HG03457 (cell line): ENCODE results near the gene TXNDC16.
"Not testable (repeated sequence)": the region's sequence is repeated elsewhere in the genome, so short reads cannot be mapped to it uniquely, and the experiment has no call there.

Source experiments
- ATAC-seq: cut with Tn5 transposase; IDR thresholded peaks from one replicate; pipeline ENCODE4 v1.9.1; 2021; ENCODE audit warnings: moderate number of reproducible peaks; ENCODE audit not compliant: unreplicated experiment

TXNDC16 gene

GRCh38 chr14:52552063-52552988, at the start of gene TXNDC16, which contains the start of gene GPR137C:
Gene TXNDC16 (minus strand): TSS chr14:52552505. CDS start chr14:52543557, 8,948 bp downstream.
Gene GPR137C (plus strand): TSS chr14:52552836. CDS start chr14:52553148, 312 bp downstream.
- ATAC-seq = peak; percentile 95

- no peak for ATAC-seq
Measured at GRCh38 chr14:52599974-52600373, 47.7 kb upstream of the TXNDC16 start.

- ATAC-seq = no peak
Measured at GRCh38 chr14:52598568-52598967, 46.3 kb upstream of the TXNDC16 start.

GRCh38 chr14:52596861-52597260, 44.6 kb upstream of the TXNDC16 start:
- ATAC-seq = no peak

GRCh38 chr14:52596320-52596719, 44.0 kb upstream of the TXNDC16 start:
- ATAC-seq = no peak

- no peak for ATAC-seq
Measured at GRCh38 chr14:52590318-52590717, 38.0 kb upstream of the TXNDC16 start.

GRCh38 chr14:52589646-52590045, 37.3 kb upstream of the TXNDC16 start:
- ATAC-seq = no peak

- ATAC-seq = no peak
Measured at GRCh38 chr14:52583544-52583943, 31.2 kb upstream of the TXNDC16 start.

- ATAC-seq = no peak
Measured at GRCh38 chr14:52575858-52576257, 23.6 kb upstream of the TXNDC16 start.

GRCh38 chr14:52568454-52568853, 16.1 kb upstream of the TXNDC16 start:
- not testable (repeated sequence) for ATAC-seq

GRCh38 chr14:52563120-52563519, 10.8 kb upstream of the TXNDC16 start:
- ATAC-seq = no peak

- ATAC-seq = no peak
Measured at GRCh38 chr14:52558688-52559087, 6.4 kb upstream of the TXNDC16 start.

- no peak for ATAC-seq
Measured at GRCh38 chr14:52553671-52554575, 1.6 kb upstream of the TXNDC16 start.

GRCh38 chr14:52553002-52553670, 831 bp upstream of the TXNDC16 start:
- peak; percentile 9 for ATAC-seq

- ATAC-seq = no peak
Measured at GRCh38 chr14:52551696-52552062, 626 bp downstream of the TXNDC16 start.

- no peak for ATAC-seq
Measured at GRCh38 chr14:52551205-52551604, 1.1 kb downstream of the TXNDC16 start.

GRCh38 chr14:52550661-52551060, 1.6 kb downstream of the TXNDC16 start:
- ATAC-seq = no peak

- no peak for ATAC-seq
Measured at GRCh38 chr14:52547526-52547925, 4.8 kb downstream of the TXNDC16 start.

GRCh38 chr14:52547027-52547426, 5.3 kb downstream of the TXNDC16 start:
- no peak for ATAC-seq

- no peak for ATAC-seq
Measured at GRCh38 chr14:52546318-52546670, 6.0 kb downstream of the TXNDC16 start.
